T-helper 1 cell treated with Interleukin-12 subunit alpha and Interleukin-12 subunit beta and Interleukin-4 antibody, amounts not matched to agents 30 μg/mL and 1 μg/mL, for 36 hours (primary cell): ENCODE data around the gene FLRT1.

Source experiments
- H3K27ac Mint-ChIP-seq: one replicate; pipeline ENCODE4 v1.8.0; 2021; ENCODE audit warnings: mild to moderate bottlenecking, mixed read lengths
- H3K27me3 Mint-ChIP-seq: one replicate; pipeline ENCODE4 v1.8.0; 2021; ENCODE audit warnings: low read depth, mixed read lengths
- H3K36me3 Mint-ChIP-seq: one replicate; pipeline ENCODE4 v1.8.0; 2021; ENCODE audit warnings: low read depth, mixed read lengths
- H3K4me1 Mint-ChIP-seq: one replicate; pipeline ENCODE4 v1.8.0; 2021; ENCODE audit warnings: low read depth, mixed read lengths
- H3K4me3 Mint-ChIP-seq: one replicate; pipeline ENCODE4 v1.8.0; 2021; ENCODE audit warnings: mild to moderate bottlenecking, moderate library complexity, mixed read lengths
- H3K9me3 Mint-ChIP-seq: one replicate; pipeline ENCODE4 v1.8.0; 2021; ENCODE audit warnings: mixed read lengths

FLRT1 gene

DNA sequence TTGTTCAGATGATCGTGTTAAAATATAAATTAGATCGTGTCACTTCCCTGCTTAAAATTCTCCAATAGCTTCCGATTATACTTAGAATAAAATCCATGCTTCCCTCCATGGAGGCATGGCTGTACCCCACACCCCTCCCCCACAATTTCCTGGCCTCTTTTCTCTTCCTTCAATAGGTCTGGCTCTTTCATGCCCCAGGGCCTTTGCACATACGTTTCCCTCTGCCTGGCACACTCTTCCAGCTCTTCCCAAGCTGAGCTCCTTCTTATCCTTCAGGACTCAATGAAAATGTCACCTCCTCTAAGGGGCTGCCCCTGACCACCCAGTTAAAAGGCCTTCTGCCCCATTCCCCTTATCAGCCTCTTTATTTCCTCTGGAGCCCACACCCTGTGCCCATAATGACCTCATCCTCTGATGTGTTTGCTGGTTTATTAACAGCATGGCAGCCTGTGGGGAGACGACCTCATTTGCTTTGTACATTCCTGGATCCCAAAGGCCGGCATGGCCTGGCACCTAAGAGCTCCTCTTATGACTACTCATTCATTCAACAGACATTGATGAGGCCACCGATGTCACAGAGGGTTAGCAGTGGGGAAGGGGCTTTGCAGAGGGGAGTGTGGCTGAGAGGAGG lies 9.0 kb upstream of the FLRT1 start:
- H3K27ac Mint-ChIP-seq, result no peak overlapping the region
- H3K36me3 Mint-ChIP-seq, result no peaks in the 10 kb centered on the region
- H3K4me1 Mint-ChIP-seq, result no peaks in the 10 kb centered on the region
- peaks cover 10% of the 10 kb centered on the region for H3K27me3 Mint-ChIP-seq
- H3K4me3 Mint-ChIP-seq, result no peak overlapping the region
- H3K9me3 Mint-ChIP-seq, result no peaks in the 10 kb centered on the region

DNA sequence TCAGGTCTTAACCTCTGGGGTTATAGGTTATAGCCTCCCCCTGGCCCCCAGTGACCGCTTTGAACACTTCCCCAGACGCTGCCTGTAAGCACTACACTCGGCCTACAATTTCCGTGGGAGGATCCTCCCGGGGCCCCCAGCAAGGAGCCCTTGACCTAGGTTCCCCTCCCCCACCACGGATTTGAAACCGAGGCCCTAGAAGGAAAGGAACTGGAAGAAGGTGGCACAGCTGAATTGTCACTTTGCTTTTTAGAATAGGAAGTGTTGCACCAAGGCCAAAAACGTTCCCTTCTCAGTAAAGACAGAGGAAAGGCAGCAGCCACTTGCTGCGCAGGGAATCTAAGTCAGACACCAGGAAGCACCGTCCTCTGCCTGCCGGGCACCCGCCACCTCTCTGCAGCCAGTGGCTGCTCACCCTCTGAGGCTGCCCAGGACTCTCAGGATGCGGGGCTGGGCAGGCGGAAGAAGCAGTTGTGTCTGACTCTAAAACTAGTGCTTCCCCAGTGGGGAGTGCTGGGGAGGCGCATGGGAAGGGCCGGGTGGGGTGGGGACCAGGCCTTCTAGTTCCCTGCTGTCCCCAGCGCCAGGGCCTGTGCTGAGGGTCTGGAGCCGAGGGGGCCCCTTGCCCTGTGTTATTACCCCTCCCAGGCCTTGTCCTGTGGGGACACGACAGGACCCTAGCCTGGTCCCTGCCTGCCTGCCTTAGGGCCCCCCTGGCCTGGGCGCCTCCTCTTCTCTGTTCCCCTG lies 7.9 kb upstream of the FLRT1 start:
- Mint-ChIP-seq H3K36me3 (no peaks in the 10 kb centered on the region), H3K27ac (no peak overlapping the region), H3K9me3 (no peaks in the 10 kb centered on the region), H3K4me3 (no peak overlapping the region), H3K4me1 (no peaks in the 10 kb centered on the region), H3K27me3 (peaks cover 13% of the 10 kb centered on the region)

DNA sequence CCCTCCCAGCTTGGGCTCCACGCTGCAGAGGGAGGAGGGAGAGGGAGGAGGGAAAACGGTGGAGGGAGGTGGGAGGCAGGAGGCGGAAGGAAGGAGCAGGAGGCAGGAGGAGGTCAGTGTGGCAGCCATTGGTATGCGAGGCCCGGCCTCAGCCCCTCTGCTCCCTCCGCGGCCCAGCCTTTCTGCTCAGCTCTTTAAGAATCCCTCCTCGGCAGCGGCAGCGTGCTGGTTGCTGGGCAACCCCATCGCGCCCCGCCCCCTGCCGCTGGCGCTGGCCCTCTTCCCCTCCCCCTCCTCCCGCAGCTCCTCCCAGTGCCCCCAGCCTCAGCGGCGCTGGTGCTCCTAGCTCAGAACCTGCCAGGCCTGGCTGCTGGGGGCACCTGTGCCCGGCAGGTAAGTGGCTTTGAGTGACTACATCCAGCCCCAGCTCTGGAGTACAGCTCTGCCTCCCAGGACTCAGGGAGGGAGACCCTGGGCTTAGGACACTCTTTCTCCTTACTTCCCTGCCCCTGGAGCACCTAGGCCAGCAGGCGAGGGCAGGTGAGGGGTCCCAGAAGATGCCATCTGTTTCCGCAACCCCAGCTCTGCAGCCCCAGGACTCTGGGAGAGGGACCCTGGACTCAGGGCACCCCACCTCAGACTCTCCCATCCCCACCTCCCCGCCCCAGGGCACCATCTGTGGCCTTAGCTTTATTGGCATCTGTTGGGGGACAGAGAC lies 7.2 kb upstream of the FLRT1 start:
- H3K27me3 Mint-ChIP-seq, result peaks cover 15% of the 10 kb centered on the region
- H3K36me3 Mint-ChIP-seq, result no peaks in the 10 kb centered on the region
- H3K4me1 Mint-ChIP-seq, result no peaks in the 10 kb centered on the region
- no peaks in the 10 kb centered on the region for H3K9me3 Mint-ChIP-seq
- H3K27ac Mint-ChIP-seq, result no peak overlapping the region
- H3K4me3 Mint-ChIP-seq, result no peak overlapping the region

DNA sequence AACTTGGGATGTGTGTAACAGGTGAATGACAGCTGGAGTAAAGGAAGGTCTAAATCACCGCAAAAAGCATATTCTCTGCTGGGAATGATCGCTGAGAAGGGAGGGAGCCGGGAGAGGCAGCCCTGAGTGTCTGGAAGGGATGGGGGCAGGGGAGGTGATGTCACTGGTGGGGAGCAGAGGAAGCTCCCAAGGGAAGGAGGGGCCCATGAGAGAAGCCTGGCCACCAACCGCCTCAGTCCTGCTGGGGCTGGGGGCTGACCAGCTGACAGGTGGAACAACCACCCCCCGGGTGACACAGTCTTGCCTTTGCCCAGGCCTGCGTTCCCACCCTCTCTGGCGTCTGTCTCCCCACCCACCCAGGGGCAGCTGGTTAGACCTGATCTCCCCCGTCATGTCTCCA lies 6.0 kb upstream of the FLRT1 start:
- Mint-ChIP-seq H3K27me3 (peaks cover 26% of the 10 kb centered on the region), H3K4me1 (no peaks in the 10 kb centered on the region), H3K27ac (no peak overlapping the region)

DNA sequence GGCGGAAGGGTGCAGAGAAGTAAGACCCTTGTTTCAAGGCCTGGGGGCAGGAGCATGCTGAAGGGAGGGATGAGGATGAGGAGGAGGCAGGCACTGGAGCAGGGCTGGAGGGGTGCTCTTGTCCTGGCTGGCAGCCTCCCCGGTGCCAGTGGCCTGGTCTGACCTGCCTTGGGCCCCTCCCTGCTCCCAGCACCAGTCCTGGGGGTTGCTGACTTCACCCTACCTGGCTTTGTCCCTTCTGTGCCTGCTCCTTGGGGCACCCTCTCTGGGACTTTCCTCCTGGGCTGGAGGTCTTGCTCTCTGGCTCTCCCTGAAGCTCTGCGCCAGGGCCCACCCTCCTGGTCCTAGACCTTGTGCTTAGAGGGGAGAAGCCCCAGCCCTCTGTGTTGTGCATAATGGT lies 4.7 kb upstream of the FLRT1 start:
- H3K27ac Mint-ChIP-seq, result no peak overlapping the region
- peaks cover 32% of the 10 kb centered on the region for H3K27me3 Mint-ChIP-seq

More for the DNA sequence above, 6.0 kb upstream of the FLRT1 start:
- Mint-ChIP-seq H3K9me3 (no peaks in the 10 kb centered on the region), H3K36me3 (no peaks in the 10 kb centered on the region), H3K4me3 (no peak overlapping the region)

DNA sequence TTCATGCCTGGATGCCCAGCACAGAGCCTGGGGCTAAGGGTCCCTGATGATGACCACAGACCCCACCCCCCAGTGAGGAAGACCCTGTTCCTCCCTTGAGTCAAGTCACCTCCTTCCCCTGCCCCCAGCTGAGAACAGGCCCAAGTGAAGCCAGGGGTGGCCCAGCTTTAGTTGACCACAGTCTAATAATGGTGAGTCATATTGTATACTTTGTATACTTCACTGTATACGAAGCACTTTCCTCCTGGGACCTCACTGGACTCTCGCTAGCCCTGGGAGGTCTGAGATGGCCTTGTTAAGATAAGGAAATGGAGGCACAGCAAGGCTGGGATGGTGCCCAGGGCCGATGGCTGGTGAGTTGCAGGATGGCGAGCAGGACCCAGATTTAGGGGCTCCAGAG lies 3.7 kb upstream of the FLRT1 start:
- peaks cover 3% of the 10 kb centered on the region for H3K4me1 Mint-ChIP-seq
- H3K4me3 Mint-ChIP-seq, result no peak overlapping the region
- H3K27me3 Mint-ChIP-seq, result peaks cover 31% of the 10 kb centered on the region
- no peak overlapping the region for H3K27ac Mint-ChIP-seq
- H3K36me3 Mint-ChIP-seq, result no peaks in the 10 kb centered on the region
- no peaks in the 10 kb centered on the region for H3K9me3 Mint-ChIP-seq

More for the DNA sequence above, 4.7 kb upstream of the FLRT1 start:
- H3K4me1 Mint-ChIP-seq, result peaks cover 3% of the 10 kb centered on the region
- H3K36me3 Mint-ChIP-seq, result no peaks in the 10 kb centered on the region
- H3K4me3 Mint-ChIP-seq, result no peak overlapping the region
- no peaks in the 10 kb centered on the region for H3K9me3 Mint-ChIP-seq

DNA sequence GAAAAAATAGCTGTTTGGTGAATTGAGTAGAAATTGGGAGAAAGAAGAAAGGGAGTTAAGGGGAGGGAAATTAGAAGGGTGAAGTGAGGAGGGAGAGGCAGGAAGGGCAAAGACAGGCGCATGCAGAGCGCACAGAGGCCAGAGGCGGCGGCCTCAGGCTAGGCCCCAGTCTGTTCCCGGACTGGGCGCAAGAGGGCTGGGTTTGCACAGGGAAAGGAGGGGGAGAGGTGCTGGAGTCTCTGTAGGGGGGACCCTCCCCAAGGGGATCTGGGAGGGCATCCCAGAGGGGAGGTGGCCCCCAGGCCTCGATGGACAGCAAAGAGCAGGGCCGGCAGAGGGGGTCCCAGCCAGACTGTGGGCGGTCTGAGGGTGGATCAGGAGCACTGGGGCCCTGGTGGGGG lies 1.3 kb upstream of the FLRT1 start:
- no peaks in the 10 kb centered on the region for H3K9me3 Mint-ChIP-seq
- H3K27ac Mint-ChIP-seq, result no peak overlapping the region
- H3K27me3 Mint-ChIP-seq, result peaks cover 42% of the 10 kb centered on the region
- H3K4me1 Mint-ChIP-seq, result peaks cover 3% of the 10 kb centered on the region
- no peak overlapping the region for H3K4me3 Mint-ChIP-seq
- no peaks in the 10 kb centered on the region for H3K36me3 Mint-ChIP-seq

DNA sequence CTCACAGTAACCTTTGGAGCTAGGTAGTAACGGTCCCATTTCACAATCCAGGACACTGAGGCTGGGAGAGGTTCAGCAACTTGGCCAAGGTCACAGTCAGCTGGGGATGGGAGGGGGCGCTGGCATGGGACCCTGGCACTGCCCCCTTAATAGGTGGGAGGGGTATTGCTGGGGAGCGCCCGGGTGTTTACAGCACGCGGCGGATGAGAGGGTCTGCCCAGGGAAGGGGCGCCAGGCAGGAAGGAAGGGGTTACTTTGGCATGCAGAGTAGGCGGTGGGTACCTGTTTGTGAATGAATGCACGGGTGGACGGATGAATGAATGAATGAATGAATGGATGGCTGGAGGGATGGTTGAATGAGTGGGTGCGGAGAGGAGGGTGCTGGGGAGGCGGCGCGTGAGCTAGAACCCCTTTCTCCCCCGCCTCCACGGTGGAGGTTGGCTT lies 628 bp upstream of the FLRT1 start:
- H3K36me3 Mint-ChIP-seq, result no peaks in the 10 kb centered on the region
- H3K4me3 Mint-ChIP-seq, result no peak overlapping the region
- no peaks in the 10 kb centered on the region for H3K9me3 Mint-ChIP-seq
- peaks cover 3% of the 10 kb centered on the region for H3K4me1 Mint-ChIP-seq
- H3K27me3 Mint-ChIP-seq, result peaks cover 42% of the 10 kb centered on the region
- H3K27ac Mint-ChIP-seq, result no peak overlapping the region

DNA sequence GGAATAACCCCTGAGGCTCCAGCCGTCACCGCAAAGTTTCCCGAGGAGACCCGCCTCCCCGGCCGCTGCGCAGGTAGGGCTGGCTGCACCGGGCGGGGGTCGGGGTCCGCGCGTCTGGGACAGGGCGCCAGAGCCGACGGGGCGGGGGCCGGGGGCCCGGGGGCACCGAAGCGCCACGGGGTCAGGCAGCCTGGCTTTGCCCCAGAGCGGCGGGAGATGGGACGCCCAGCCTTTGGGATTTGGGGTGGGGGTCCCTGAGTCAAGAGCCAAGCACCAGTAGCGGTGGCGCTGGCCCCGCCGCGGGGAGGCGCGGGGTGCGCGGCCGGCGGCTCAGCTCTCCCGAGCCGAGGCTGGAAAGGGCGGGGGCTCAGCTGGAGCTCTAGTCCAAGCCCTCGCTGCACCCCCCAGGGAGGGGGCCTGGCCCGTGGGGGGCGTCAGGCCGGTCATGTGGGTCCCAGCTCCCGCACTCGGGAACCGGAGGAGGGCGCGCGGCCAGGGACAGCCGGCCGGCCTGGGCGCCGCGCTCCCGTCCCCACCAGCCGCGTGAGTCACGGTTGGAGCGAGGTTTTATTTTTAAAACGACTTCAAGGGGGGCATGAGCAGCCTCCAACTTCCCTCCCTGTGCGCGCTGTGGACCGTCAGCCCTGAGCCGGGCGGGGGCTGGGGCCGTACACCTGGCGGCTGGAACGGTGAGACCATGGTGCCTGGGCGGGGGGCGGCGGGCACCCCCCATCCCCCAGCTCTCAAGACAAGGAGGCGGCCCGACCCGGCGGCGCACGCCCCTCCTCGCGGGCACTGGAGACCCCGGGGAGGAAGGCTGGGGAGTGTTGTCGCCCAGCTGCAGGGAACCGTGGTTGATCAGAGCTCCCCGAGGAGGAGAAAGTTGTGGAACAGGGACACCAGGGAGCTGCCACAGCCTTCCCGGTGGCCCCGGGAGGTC lies 626 bp downstream of the FLRT1 start:
- peaks cover 37% of the 10 kb centered on the region for H3K27me3 Mint-ChIP-seq
- no peaks in the 10 kb centered on the region for H3K36me3 Mint-ChIP-seq
- H3K9me3 Mint-ChIP-seq, result no peaks in the 10 kb centered on the region
- H3K4me3 Mint-ChIP-seq, result no peak overlapping the region
- peaks cover 3% of the 10 kb centered on the region for H3K4me1 Mint-ChIP-seq
- no peak overlapping the region for H3K27ac Mint-ChIP-seq

DNA sequence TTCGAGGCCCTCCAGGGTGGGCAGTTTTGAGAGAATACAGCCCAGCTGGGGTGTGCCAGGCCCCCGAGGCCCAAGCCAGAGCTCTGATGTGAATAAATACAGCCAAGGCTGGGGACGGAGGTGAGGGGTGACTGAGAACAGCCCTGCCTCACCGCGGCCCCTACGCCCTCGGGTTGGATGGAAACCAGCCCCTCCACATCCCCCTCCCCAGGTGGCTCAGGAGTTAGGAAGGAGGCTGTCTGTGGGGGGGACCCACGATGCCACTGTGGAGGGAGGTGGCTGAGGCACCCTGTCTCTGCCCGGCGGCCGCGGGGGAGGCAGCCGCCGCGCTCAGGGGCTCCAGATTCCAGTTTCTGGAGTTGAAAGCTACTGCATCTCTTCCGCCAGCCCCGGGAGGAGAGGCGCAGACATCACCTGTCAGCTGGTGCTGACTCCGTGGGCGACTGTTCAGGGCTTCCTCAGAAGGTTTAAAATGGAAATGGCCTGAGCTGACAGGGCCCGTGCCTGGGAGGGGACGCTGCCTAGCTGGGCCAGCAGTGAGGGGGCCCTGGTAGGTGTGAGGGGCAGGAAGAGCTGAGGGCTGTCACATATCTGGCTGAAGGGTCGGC lies 1.4 kb downstream of the FLRT1 start:
- Mint-ChIP-seq H3K9me3 (no peaks in the 10 kb centered on the region), H3K4me3 (no peak overlapping the region), H3K27me3 (peaks cover 37% of the 10 kb centered on the region), H3K4me1 (peaks cover 3% of the 10 kb centered on the region), H3K36me3 (no peaks in the 10 kb centered on the region), H3K27ac (no peak overlapping the region)

DNA sequence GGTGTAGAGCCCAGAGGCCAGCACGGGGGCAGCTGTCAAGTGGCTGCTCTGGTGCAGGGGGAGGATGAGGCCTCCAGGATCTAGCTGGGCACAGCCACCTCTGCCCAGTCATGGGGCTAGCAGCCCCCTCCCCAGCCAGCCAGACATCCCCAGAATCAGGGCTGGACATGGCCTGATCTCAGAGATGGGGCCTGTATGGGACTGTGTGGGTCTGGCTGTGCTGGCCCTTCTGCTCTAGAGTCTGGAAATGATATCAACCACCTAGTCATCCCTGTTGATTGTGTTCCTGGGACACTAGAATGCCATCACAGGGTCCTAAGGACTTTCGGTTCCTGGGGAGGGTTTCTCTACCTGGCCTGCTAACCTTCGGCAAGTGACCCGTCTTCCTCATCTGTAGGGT lies 2.8 kb downstream of the FLRT1 start:
- H3K27me3 Mint-ChIP-seq, result peaks cover 32% of the 10 kb centered on the region

DNA sequence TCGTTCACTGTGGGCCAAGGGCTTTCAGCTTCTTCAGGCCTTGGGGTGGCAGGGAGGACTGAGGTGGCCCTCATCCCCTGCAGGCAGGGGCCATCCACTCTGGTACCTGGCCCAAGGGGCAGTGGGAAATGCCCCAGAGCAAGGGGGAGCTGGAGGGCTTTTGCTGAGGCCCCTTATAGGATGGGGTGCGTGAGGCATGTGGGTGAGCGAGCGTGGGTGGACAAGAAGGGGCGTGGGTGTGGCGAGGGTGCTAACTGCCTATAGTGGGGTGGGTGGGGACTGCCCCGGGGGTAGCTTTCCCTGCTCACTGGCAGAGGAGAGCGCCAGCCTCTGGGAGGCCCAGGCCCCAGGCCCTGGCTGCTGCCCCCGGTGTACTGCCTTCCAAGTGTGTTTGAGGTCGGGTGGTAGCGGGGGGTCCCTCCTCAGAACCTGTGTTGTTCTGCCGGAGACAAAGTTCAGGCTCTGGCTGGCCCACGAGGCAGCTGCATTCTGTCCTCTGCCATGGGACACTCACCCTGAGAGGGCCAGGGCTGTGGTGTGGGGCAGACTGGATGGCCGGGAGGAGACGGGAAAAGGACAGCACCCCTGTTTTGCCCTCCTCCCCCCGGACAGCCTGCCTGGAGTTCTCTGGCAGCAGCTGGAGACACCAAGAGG lies 3.4 kb downstream of the FLRT1 start:
- Mint-ChIP-seq H3K4me3 (no peak overlapping the region), H3K36me3 (no peaks in the 10 kb centered on the region), H3K27ac (no peak overlapping the region), H3K4me1 (peaks cover 3% of the 10 kb centered on the region), H3K27me3 (peaks cover 28% of the 10 kb centered on the region), H3K9me3 (no peaks in the 10 kb centered on the region)

More for the DNA sequence above, 2.8 kb downstream of the FLRT1 start:
- peaks cover 3% of the 10 kb centered on the region for H3K4me1 Mint-ChIP-seq
- no peak overlapping the region for H3K27ac Mint-ChIP-seq
- no peaks in the 10 kb centered on the region for H3K36me3 Mint-ChIP-seq
- no peaks in the 10 kb centered on the region for H3K9me3 Mint-ChIP-seq
- H3K4me3 Mint-ChIP-seq, result no peak overlapping the region

DNA sequence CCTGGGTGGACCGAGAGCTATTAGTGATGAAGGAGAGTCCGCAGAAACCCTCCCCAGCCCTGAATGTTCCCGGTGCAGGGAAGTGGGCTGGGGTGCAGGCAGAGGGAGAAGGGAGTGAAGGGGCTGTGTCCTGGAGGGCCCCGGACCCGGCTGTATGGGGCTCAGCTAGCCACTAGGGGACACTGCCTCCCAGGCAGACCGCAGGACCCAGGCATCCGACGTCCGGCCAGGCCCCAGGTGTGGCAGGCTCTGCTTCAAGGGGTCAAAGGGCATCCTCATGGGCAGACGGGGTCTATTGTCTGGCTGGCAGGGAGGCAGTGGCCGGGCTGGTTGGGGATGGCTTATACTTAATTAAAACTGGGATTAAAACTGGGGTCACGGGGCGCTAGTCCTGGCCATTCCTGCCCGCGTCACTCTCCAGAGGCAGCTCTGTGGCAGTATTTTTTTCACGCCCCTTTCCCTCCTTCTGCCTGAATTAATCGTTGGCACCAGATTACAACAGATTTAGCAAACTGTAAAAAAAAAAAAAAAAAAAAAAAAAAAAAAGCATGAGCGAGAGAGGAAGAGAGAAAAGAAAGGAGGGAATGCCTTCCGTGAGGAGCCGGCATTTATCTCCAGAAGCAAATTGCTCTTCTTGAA lies 5.1 kb downstream of the FLRT1 start:
- H3K27ac Mint-ChIP-seq, result no peak overlapping the region
- no peak overlapping the region for H3K4me3 Mint-ChIP-seq
- no peaks in the 10 kb centered on the region for H3K4me1 Mint-ChIP-seq
- H3K27me3 Mint-ChIP-seq, result peaks cover 16% of the 10 kb centered on the region
- H3K9me3 Mint-ChIP-seq, result no peaks in the 10 kb centered on the region
- H3K36me3 Mint-ChIP-seq, result no peaks in the 10 kb centered on the region
